Activated CD4-positive, alpha-beta memory T cell treated with anti-CD3 and anti-CD28 coated beads, Interleukin-2, amount 10 ng/mL, durations not matched to agents 7 days and 5 days (primary cell): ENCODE measurements around the gene INF2. TPM values are rescaled to one million over a fixed set of nuclear protein-coding genes. Genes with fewer than 3 reads are reported as not detected.

Source experiments
- CTCF ChIA-PET: fragments of 350-600 bp; sonication (Branson Sonifier 250); formaldehyde crosslinking; loops from one replicate; lab custom pipeline; 2021; ENCODE audit warnings: antibody characterized with exemption, inconsistent platforms; lab: Charles Lee
- POLR2A ChIA-PET: fragments of 350-600 bp; sonication (Branson Sonifier 250); formaldehyde crosslinking; loops from one replicate; lab custom pipeline; 2021; ENCODE audit warnings: antibody characterized with exemption; lab: Charles Lee
- DNase-seq: peaks from one replicate; pipeline ENCODE4 v3.0.0-alpha.2; 2020
- H3K27ac Mint-ChIP-seq: one replicate; pipeline ENCODE4 v1.8.0; 2021; ENCODE audit warnings: mild to moderate bottlenecking, mixed read lengths
- H3K27me3 Mint-ChIP-seq: one replicate; pipeline ENCODE4 v1.8.0; 2021; ENCODE audit warnings: mixed read lengths
- H3K36me3 Mint-ChIP-seq: one replicate; pipeline ENCODE4 v1.8.0; 2021; ENCODE audit warnings: low read depth, mixed read lengths
- H3K4me1 Mint-ChIP-seq: one replicate; pipeline ENCODE4 v1.8.0; 2021; ENCODE audit warnings: mixed read lengths
- H3K4me3 Mint-ChIP-seq: one replicate; pipeline ENCODE4 v1.8.0; 2021; ENCODE audit warnings: mild to moderate bottlenecking, mixed read lengths
- H3K9me3 Mint-ChIP-seq: one replicate; pipeline ENCODE4 v1.8.0; 2021; ENCODE audit warnings: mixed read lengths
- total RNA-seq, 2 experiments: library from RNA; stranded (reverse); gene quantifications; one replicate each; pipeline ENCODE4 v1.2.3, GENCODE V29; 2021

INF2 gene
- total RNA-seq, 2 experiments from 2014 or later, result 120 to 132 TPM

GRCh38 chr14:104756477-104757237 is 67.2 kb downstream of the INF2 start:
- DNase-seq, result no peak
- Mint-ChIP-seq H3K27me3 (no peaks in the 10 kb centered on the region), H3K4me3 (no peak overlapping the region), H3K9me3 (no peaks in the 10 kb centered on the region), H3K27ac (peak overlapping the region; percentile 40), H3K4me1 (peaks cover 42% of the 10 kb centered on the region), H3K36me3 (peaks cover 40% of the 10 kb centered on the region)
- ChIA-PET CTCF (interaction anchor here (1.3 kb wide), 1 partner anchor 12 kb away, joined by 3 read pairs; no protein-coding TSS in a partner anchor), POLR2A (no interaction called here)

DNA sequence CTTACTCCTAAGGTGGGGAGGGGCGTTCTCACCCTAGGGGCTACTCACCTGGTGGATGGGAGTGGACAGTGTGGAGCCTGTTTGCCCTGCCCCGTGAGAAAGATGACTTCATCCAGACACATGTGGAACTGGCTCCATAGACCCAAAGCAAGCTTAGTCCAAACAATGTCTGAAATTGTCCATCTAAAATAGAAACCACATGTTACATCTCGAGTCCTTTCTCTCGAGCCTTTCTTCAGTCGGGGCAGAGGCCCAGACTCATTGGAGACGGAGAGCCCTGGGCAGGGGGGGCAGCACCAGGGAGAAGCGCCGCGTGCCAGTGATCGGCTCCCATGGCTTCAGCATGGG is 67.8 kb downstream of the INF2 start:
- Mint-ChIP-seq H3K36me3 (peaks cover 43% of the 10 kb centered on the region), H3K9me3 (no peaks in the 10 kb centered on the region), H3K4me3 (no peak overlapping the region), H3K27me3 (no peaks in the 10 kb centered on the region), H3K27ac (peak overlapping the region; percentile 31), H3K4me1 (peaks cover 42% of the 10 kb centered on the region)
- DNase-seq, result no peak
- POLR2A ChIA-PET, result no interaction called here
- CTCF ChIA-PET, result no interaction called here

DNA sequence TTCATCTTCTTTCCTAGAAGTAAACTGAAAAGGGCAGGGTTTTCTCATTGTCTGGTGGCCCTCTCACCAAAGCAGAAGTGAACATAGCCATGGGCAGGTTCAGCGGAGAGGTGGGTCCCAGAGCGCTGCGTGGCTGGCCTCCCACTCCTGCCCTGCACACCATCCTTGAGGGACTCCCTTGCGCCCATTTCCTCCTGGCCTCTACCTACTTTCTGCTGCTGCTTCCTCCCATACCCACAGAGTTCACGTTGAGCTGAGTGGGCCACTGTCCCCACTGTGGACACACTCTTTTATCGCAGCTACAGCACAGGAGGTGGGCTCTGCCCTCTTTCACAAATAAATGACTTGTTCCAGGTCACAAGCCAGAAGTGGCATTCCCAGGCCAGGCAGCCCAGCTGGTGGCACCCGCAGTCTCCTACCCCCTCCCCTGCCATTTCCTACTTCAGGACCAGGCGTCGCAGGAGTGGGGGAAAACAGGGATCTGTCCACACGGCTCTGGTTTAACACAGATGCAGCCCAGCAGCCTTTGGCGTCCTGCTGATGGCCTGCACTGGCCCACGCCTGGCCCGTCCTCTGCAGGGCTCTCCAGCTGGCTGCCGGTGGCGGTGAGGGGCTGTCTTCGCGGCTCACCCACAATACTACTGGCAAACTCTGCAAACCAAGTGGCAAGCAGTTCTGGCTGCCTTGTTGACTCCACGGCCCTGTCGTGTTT is 68.4 kb downstream of the INF2 start:
- no peak for DNase-seq
- H3K4me3 Mint-ChIP-seq, result no peak overlapping the region
- peaks cover 45% of the 10 kb centered on the region for H3K36me3 Mint-ChIP-seq
- POLR2A ChIA-PET, result no interaction called here
- CTCF ChIA-PET, result interaction anchor here (1.1 kb wide), 1 partner anchor 9 kb away, joined by 3 read pairs; no protein-coding TSS in a partner anchor
- H3K4me1 Mint-ChIP-seq, result peaks cover 37% of the 10 kb centered on the region
- no peak overlapping the region for H3K27ac Mint-ChIP-seq
- no peaks in the 10 kb centered on the region for H3K27me3 Mint-ChIP-seq
- no peaks in the 10 kb centered on the region for H3K9me3 Mint-ChIP-seq

DNA sequence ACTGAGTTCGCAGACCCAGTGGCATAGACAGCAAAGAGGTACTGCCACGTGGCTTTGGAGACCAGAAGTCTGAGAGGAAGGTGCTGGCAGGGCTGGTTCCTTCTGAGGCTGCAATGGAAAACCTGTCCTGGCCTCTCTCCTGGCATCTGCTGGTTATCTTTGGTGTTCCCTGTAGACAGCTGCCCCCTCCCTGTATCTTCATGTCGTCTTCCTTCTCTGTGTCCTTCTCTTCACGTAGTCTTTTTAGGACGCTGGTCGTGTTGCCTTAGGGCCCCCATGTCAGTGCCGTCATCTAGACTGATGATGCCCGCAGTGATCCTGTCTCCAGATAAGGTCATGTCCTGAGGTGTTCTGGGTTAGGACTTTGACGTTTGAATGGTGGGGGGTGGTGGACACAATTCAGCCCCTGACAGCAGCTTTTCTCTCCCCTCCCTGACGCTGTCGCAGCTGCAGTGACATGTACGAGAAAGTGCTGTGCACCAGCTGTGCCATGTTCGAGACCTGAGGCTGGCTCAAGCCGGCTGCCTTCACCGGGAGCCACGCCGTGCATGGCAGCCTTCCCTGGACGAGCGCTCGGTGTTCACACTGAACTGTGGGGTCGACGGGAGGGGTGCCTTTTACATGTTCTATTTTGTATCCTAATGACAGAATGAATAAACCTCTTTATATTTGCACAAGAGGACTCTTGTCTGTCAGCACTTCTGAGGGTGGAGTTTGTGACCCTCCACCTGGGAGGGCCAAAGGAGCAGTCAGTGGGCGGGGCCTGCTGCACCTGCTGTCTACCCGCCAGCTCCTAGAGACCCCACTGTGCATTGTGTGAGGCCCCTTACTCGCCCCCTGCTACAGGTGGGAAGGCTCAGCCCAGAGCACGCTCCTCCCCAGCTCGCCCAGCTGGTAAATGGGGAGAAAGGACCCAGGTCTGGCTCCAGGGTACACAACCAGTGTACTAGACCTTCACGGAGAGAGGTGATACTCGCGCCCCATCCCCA is 69.9 kb downstream of the INF2 start:
- no peak overlapping the region for H3K4me3 Mint-ChIP-seq
- peaks cover 27% of the 10 kb centered on the region for H3K4me1 Mint-ChIP-seq
- ChIA-PET POLR2A (interaction anchor here (1.5 kb wide), 1 partner anchor 35 kb away, joined by 4 read pairs; no protein-coding TSS in a partner anchor), CTCF (interaction anchor here (1.1 kb wide), 1 partner anchor 8 kb away, joined by 3 read pairs; no protein-coding TSS in a partner anchor)
- peaks cover 45% of the 10 kb centered on the region for H3K36me3 Mint-ChIP-seq
- H3K27me3 Mint-ChIP-seq, result no peaks in the 10 kb centered on the region
- H3K9me3 Mint-ChIP-seq, result no peaks in the 10 kb centered on the region
- no peak for DNase-seq
- no peak overlapping the region for H3K27ac Mint-ChIP-seq

DNA sequence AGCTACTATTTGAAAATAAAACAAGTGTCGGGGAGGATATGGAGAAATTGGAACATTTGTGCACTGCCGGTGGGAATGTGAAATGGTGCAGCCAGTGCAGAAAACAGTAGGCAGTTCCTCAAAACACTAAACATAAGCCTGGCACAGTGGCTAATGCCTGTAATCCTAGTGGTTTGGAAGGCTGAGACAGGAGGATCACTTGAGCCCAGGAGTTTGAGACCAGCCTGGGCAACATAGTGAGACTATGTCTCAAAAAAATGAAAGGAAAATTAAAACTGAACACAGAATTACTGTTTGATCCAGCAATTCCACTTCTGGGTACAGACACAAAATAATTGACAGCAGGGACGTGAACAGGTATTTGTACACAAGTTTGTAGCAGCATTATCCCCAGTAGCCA is 76.1 kb downstream of the INF2 start:
- POLR2A ChIA-PET, result interaction anchor here (2.2 kb wide), 1 partner anchor 12 kb away, joined by 9 read pairs; the partner anchor contains the start of gene SIVA1
- H3K4me3 Mint-ChIP-seq, result no peak overlapping the region

DNA sequence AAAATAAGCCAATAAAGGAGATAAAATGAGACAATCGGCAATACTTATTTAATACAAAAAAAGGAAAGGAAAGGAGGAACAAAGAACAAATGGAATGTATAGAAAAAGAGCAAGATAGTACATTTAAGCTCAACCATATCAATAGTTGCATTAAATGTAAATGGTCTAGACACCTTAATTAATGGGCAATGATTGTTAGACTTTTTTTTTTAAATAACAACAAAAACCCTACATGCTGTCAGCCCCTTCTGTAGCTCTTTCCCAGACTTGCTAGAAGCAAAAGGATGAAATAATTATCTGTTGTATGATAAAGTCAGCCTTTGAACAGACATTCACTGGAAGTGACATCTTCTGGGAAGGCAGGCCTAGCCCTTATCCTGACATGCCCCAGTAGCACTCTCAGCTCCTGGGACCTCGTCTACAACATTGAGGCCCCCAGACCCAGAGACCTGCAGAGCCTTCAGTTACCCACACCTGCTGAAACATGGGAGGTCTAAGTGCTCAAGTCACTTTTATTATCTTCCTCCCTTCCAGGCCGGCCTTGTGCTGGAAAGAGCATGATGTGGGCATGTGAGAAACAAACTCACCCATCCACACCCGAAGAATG is 76.9 kb downstream of the INF2 start:
- no peaks in the 10 kb centered on the region for H3K9me3 Mint-ChIP-seq
- no peak for DNase-seq
- no peaks in the 10 kb centered on the region for H3K27me3 Mint-ChIP-seq
- no peak overlapping the region for H3K4me3 Mint-ChIP-seq
- peaks cover 24% of the 10 kb centered on the region for H3K36me3 Mint-ChIP-seq
- POLR2A ChIA-PET, result interaction anchor here (2.2 kb wide), 1 partner anchor 13 kb away, joined by 9 read pairs; the partner anchor contains the start of gene SIVA1
- H3K4me1 Mint-ChIP-seq, result peaks cover 2% of the 10 kb centered on the region
- H3K27ac Mint-ChIP-seq, result no peak overlapping the region
- CTCF ChIA-PET, result interaction anchor here (0.8 to 4.8 kb wide), 4 partner anchors 8 to 113 kb away, joined by 3 to 29 read pairs (median 16); partner anchors contain the start of gene SIVA1

More for the DNA sequence above, 76.1 kb downstream of the INF2 start:
- peaks cover 22% of the 10 kb centered on the region for H3K36me3 Mint-ChIP-seq
- DNase-seq, result no peak
- peaks cover 2% of the 10 kb centered on the region for H3K4me1 Mint-ChIP-seq
- no peaks in the 10 kb centered on the region for H3K9me3 Mint-ChIP-seq
- CTCF ChIA-PET, result interaction anchor here (3.6 to 4.8 kb wide), 2 partner anchors 13 to 61 kb away, joined by 27 to 29 read pairs; partner anchors contain the start of gene SIVA1
- H3K27ac Mint-ChIP-seq, result no peak overlapping the region
- H3K27me3 Mint-ChIP-seq, result no peaks in the 10 kb centered on the region

- H3K36me3 Mint-ChIP-seq, result peaks cover 27% of the 10 kb centered on the region
- H3K27me3 Mint-ChIP-seq, result no peaks in the 10 kb centered on the region
- no peaks in the 10 kb centered on the region for H3K9me3 Mint-ChIP-seq
- no peak overlapping the region for H3K27ac Mint-ChIP-seq
- no peak for DNase-seq
- ChIA-PET POLR2A (interaction anchor here (2.2 kb wide), 1 partner anchor 14 kb away, joined by 9 read pairs; the partner anchor contains the start of gene SIVA1), CTCF (interaction anchor here (0.8 to 4.8 kb wide), 5 partner anchors 9 to 113 kb away, joined by 3 to 29 read pairs (median 4); partner anchors contain the start of genes SIVA1 and ZBTB42)
- H3K4me1 Mint-ChIP-seq, result peaks cover 2% of the 10 kb centered on the region
- no peak overlapping the region for H3K4me3 Mint-ChIP-seq
Measured at GRCh38 chr14:104766863-104767633, 77.6 kb downstream of the INF2 start.

- Mint-ChIP-seq H3K4me3 (no peak overlapping the region), H3K9me3 (no peaks in the 10 kb centered on the region), H3K27ac (no peak overlapping the region), H3K4me1 (peaks cover 2% of the 10 kb centered on the region), H3K27me3 (no peaks in the 10 kb centered on the region), H3K36me3 (peaks cover 29% of the 10 kb centered on the region)
- DNase-seq, result no peak
- CTCF ChIA-PET, result interaction anchor here (1.2 to 4.8 kb wide), 4 partner anchors 15 to 112 kb away, joined by 3 to 29 read pairs (median 16); partner anchors contain the start of genes SIVA1 and ZBTB42
- POLR2A ChIA-PET, result interaction anchor here (2.2 to 3.9 kb wide), 2 partner anchors 15 to 59 kb away, joined by 9 to 19 read pairs; partner anchors contain the start of gene SIVA1
Measured at GRCh38 chr14:104767634-104767918, 78.2 kb downstream of the INF2 start.

DNA sequence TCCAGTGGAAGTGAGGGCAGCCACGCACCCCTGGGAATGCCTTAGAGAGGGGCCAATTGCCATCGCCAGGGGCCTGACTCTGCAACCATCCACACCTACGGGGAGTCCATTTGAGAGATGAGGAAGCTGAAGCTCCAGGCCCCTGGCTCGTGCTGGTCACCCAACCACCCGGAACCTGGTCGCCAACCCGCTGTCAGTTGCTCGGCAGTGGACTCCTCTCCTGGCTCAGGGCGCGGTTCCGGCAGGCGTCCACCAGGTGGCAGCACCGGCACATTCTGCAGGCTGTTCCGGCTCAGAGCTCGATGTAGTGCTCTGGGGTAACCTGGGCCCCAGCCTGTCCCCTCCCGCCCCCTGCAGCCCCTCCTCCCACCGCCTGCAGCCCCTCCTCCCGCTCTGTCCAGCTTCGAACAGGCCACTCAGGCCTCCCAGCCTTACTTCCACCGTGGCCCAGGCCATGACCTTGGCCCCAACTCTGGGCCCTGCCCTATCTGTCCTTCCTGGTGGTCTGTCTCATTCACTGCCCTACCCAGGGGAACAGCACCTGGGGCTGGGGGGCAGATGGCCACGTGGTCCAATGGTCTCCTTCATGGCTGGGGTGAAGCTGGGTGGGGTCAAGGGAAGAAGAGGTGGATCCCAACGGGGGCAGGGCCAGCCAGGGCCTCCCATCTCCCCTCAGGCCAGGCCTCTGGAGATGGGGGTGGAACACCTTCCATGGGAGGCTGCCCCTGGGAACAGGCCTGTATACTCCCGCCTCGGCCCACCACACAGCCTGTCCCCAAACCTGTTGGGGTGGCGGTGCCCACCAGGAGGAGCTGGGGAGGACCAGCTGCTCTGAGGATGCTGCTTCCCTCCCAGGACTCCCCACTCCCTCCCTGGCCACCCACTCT is 79.3 kb downstream of the INF2 start:
- POLR2A ChIA-PET, result interaction anchor here (0.6 to 3.9 kb wide), 5 partner anchors 13 to 58 kb away, joined by 3 to 19 read pairs (median 5); partner anchors contain the start of genes SIVA1 and ZBTB42
- DNase-seq, result peak; percentile 92
- H3K27ac Mint-ChIP-seq, result peak overlapping the region; percentile 16
- no peaks in the 10 kb centered on the region for H3K27me3 Mint-ChIP-seq
- peaks cover 34% of the 10 kb centered on the region for H3K36me3 Mint-ChIP-seq
- no peaks in the 10 kb centered on the region for H3K9me3 Mint-ChIP-seq
- CTCF ChIA-PET, result interaction anchor here (0.6 to 1.7 kb wide), 10 partner anchors 13 to 60 kb away, joined by 3 to 29 read pairs (median 4); partner anchors contain the start of genes SIVA1 and ZBTB42
- H3K4me1 Mint-ChIP-seq, result peaks cover 2% of the 10 kb centered on the region
- H3K4me3 Mint-ChIP-seq, result no peak overlapping the region

- H3K36me3 Mint-ChIP-seq, result peaks cover 37% of the 10 kb centered on the region
- POLR2A ChIA-PET, result interaction anchor here (1.3 to 3.9 kb wide), 3 partner anchors 17 to 57 kb away, joined by 8 to 19 read pairs (median 8); partner anchors contain the start of gene SIVA1
- peaks cover 2% of the 10 kb centered on the region for H3K4me1 Mint-ChIP-seq
- H3K9me3 Mint-ChIP-seq, result no peaks in the 10 kb centered on the region
- H3K4me3 Mint-ChIP-seq, result no peak overlapping the region
- no peak overlapping the region for H3K27ac Mint-ChIP-seq
- DNase-seq, result no peak
- no peaks in the 10 kb centered on the region for H3K27me3 Mint-ChIP-seq
- CTCF ChIA-PET, result interaction anchor here (0.9 to 2.1 kb wide), 10 partner anchors 16 to 63 kb away, joined by 3 to 29 read pairs (median 8); partner anchors contain the start of genes SIVA1 and ZBTB42
Measured at GRCh38 chr14:104769324-104770071, 80.1 kb downstream of the INF2 start.
